HL-60/S4 treated with phorbol 12-myristate 13-acetate at 8.2 ng/mL for 4 days and 3 days (cell line): Measurements from ENCODE around the gene ARHGEF25.
"Not testable (repeated sequence)": the region's sequence is repeated elsewhere in the genome, so short reads cannot be mapped to it uniquely, and the experiment has no call there.

Source experiments
- in situ Hi-C: fragments of 300-500 bp; cut with MboI; formaldehyde crosslinking; loops from 2 replicates; pipeline ENCODE4 v1.15.0; 2022; ENCODE audit warnings: low sequenced_read_pairs

Gene ARHGEF25

DNA sequence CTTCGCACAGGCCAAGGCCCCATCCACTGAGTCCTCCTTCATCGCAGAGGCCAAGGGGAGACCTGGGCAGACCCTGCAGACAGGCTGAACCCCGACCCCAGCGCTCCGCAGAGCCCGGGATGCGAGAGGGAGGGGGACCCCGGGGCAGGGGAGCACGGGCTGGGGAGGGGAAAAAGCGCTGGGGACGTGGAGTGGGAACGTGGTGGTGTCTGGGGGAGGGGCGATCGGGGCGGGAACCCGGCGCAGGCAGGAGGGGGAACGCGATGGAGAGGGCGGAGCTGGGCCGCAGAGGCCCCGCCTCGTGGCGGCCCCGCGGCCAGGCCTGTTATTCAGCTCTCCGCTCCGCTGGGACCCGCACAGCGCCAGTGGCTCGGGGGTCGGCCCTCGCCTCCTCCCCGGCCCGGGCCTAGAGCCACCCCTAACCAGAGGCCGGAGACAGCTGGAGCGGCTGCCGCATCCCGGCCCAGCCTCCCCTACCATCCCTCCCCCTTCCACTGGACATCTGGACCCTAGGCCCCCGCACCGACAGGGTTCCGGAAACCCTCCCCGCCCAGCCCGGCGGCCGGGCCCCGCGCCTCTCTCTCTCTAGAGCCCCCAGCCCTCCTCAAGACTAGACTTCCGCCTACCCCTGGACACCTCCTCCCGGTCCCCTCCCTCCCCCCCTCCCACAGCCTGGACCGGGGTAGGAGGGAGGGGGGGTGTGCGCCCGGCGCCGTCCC is at the start of gene ARHGEF25:
ARHGEF25 (plus strand) TSS at position 328 of the 719 bp plus-strand sequence. CDS start 460 bp downstream, outside the sequence.
- in situ Hi-C loops = no loop called here

DNA sequence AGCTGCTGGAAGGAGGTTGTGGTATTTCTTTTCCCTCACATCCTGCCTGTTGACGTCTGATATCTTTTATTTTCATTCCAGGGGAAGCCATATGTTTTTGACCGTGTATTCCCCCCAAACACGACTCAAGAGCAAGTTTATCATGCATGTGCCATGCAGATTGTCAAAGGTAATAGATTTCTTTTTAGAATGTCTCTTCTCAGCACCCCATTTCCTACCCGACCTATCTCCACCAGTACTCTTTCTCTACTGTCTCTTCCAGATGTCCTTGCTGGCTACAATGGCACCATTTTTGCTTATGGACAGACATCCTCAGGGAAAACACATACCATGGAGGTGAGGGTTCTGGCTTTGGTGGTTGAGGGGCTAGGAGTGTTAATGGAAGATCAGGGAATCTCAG is 47.9 kb upstream of the ARHGEF25 start:
- in situ Hi-C loops = no loop called here

DNA sequence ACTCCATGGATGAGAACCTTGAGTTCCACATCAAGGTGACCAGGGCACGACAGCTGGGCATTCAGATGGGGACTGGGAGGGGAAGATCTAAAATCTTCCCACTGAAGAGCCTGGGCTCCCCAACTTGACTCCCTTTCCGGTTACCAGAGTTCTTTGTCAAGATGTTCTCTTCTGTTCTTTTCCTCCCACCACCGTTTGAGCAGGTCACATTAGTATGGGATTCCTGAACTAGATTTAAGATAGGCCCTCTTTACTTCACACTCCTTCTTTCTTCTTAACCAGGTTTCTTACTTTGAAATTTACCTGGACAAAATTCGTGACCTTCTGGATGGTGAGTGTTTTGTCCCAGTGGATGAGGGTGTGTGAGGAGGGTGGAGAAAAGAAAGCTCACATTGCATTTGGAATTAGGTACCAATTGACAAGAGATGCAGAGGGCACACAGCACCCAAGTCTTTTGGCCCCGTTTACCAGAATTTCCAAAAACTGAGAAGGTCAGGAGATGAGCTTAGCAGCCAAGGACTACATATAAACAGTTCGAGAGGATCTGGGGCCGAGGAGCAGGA is 47.0 kb upstream of the ARHGEF25 start:
- in situ Hi-C loops = no loop called here

DNA sequence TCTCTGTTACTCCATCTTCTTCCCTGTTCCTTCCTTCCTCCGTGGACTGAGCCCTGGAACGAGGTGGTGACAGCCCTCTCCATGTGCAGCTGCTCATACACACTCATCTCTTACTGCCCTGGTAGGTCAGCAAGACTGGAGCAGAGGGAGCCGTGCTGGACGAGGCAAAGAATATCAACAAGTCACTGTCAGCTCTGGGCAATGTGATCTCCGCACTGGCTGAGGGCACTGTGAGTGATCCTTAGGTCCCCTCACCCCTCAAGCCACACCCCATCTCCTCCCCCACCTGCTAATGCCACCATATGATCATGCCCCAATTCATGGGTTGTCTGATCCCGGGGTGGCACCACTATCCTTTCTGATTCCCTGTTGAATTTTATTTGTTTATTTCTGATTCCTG is 42.4 kb upstream of the ARHGEF25 start:
- in situ Hi-C loops = no loop called here

DNA sequence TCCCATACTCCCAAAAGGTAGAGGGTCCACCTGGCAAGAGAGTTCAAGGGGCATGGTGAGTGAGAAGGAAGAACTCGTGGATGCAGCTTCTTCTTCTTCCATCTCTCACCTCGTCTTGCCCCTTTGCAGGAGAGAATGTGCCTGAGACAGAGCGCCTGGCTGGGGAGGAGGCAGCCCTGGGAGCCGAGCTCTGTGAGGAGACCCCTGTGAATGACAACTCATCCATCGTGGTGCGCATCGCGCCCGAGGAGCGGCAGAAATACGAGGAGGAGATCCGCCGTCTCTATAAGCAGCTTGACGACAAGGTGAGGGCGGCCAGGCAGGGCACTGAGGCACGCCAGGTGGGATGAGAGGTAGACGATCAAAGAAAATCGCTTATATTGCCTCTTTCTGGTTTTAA is 41.4 kb upstream of the ARHGEF25 start:
- in situ Hi-C loops = no loop called here

GRCh38 chr12:57570438-57570837 is 40.8 kb upstream of the ARHGEF25 start:
- in situ Hi-C loops = not testable (repeated sequence)

GRCh38 chr12:57571926-57572762 is 39.1 kb upstream of the ARHGEF25 start:
- in situ Hi-C loops = no loop called here

- in situ Hi-C loops = no loop called here
Measured at GRCh38 chr12:57574795-57575194, 36.4 kb upstream of the ARHGEF25 start.

- in situ Hi-C loops = no loop called here
Measured at GRCh38 chr12:57575771-57576612, 35.2 kb upstream of the ARHGEF25 start.

- in situ Hi-C loops = no loop called here
Measured at GRCh38 chr12:57576613-57577160, 34.5 kb upstream of the ARHGEF25 start.

- in situ Hi-C loops = no loop called here
Measured at GRCh38 chr12:57577981-57578758, 33.1 kb upstream of the ARHGEF25 start.

- in situ Hi-C loops = no loop called here
Measured at GRCh38 chr12:57579011-57579410, 32.2 kb upstream of the ARHGEF25 start.

- in situ Hi-C loops = no loop called here
Measured at GRCh38 chr12:57579677-57580465, 31.4 kb upstream of the ARHGEF25 start.

DNA sequence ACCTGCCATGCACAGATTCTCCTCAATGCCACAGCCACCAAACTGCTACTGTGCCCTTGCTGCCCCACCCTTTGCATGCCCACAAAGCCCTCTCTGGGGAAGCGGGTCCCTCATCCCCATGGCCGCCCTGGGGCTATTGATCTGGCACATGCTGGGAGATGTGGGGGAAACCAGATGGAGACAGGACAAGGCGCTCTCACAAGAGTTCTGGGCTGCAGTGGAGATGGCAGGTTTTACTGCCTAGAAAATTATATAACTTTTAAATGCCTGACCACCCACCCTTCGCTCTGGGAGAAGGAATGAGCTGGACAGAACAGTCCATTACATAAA is 30.8 kb upstream of the ARHGEF25 start:
- in situ Hi-C loops = no loop called here

DNA sequence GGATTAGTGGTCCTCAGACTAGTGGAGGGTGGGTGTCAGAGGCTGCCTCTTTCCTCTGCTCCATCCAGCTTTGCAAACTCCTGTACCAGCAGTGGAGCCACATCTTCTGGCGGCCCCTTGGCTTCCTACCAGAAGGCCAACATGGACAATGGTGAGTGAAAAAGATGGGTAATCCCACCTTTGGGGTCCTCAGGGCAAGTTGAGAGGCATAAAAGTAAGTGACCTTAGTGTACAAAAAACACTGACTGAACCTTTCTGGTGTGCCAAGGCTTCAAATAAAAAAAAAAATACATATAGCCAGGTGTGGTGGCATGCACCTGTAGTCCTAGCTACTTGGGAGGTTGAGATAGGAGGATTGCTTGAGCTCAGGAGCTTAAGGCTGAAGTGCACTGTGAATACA is 29.4 kb upstream of the ARHGEF25 start:
- in situ Hi-C loops = no loop called here

- in situ Hi-C loops = no loop called here
Measured at GRCh38 chr12:57582440-57582839, 28.8 kb upstream of the ARHGEF25 start.

DNA sequence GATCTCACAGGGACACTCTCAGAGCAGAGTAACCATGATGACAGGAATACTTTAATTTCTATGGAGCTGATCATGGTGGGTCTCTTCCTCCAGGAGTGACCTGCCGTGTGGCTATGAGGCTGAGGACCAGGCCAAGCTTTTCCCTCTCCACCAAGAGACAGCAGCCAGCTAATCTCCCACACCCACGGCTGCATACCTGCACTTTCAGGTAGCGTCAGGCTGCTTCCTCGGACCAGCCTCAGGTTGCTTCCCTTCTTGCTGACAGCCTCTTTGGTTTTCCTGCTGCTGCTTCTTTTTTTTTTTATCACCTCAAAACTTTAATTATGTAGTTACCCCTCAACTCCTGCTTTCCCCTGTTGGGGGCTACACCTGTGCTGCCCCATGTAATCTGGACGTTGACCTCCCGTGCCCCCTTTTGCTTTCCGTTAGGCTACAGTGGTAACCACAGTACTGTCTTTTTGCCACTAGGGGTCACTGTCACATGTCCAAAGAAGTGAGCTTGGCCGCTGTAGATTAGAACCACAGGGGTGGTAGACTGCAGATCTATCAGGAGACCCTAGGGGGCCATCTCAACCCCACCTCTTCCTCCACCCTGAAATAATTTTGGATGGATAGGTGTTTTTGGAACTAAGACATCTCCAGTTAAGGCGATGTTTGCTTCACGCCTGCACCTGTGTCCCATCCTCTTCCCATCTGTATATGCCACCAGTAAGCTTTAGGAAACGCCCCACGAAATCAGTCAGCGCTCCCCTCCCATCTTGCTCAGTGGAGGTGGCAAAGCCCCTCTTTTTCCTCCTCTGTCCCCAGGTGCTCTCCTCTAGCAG is 28.0 kb upstream of the ARHGEF25 start:
- in situ Hi-C loops = no loop called here

- in situ Hi-C loops = no loop called here
Measured at GRCh38 chr12:57584050-57584449, 27.2 kb upstream of the ARHGEF25 start.
